ENCODE data around the gene TSPAN15.
A peak's percentile ranks its signal among the peaks of the same experiment; 100 is the strongest.

Gene TSPAN15

DNA sequence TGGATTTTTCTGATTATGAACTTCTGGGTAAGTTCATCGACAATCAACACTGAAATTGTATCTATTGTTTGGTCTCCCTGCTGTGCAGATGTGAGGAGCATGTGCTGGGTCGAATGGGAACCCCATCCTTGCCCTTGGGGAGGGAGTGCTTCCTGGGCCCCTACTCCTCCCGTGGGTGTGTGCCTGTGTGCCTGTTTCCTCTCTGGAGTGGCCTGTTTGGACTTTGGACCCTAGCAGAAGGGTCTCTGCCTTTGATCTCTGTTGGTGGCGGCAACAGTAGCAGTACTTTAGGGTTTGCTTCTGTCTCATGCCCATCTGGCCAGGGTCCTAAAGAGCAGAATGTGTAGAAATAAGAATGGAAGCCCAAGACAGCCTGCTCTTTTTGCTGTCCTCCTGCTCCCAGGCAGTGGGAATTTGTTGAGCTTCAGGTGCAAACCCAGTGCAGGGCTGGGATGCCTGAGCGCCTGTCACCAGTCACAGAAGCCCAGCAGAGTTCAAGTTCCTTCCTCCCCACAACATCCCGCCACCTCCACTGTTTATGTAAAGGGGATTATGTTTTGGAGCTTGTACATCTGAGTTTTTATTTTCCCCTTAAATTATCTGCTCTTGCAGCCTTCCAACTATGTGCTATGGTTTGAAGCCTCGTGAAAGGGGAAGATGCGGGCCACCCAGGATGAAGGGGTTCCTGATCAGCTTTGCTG lies 33.1 kb upstream of the TSPAN15 start:
- CTCF ChIA-PET, result interaction anchor here (0.6 to 2.0 kb wide), 3 partner anchors 10 to 435 kb away, joined by 3 to 7 read pairs (median 4); no protein-coding TSS in a partner anchor

DNA sequence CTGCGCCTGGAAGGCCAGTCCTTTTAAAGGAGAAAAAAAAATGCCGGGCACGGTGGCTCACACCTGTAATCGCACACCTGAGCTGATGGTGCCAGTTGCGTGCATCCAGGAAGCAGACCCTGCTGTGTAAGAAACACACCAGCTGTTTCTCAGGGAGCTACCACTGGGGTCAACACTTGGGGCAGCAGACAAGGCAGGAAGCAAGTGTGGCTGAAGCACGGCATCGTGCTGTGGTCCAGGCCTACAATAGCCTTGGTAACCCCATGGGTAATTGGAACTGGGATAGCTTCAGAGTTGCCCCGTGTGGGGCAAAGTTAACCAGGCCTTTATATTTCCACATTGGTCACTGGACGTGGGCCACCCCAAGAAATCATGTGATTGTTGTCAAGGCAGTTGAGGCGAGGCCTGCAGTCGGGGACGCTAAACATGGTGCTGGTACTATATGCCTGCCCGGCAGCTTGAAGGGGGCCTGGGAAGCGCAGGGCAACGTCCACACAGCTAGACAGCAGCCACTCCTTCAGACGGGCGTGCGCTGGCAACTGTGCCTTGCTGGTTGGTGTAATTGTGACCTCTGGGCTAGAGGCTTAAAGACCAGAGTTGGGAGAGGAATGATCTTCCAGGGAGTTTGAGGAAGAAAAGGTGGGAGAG lies 32.0 kb upstream of the TSPAN15 start:
- ChIA-PET CTCF (interaction anchor here (0.6 to 1.0 kb wide), 5 partner anchors 16 to 436 kb away, joined by 3 to 5 read pairs (median 4); no protein-coding TSS in a partner anchor), POLR2A (interaction anchor here (0.5 kb wide), 1 partner anchor 133 kb away, joined by 3 read pairs; no protein-coding TSS in a partner anchor)
- Histone ChIP-seq H3K9me3 (ENCODE audit: control insufficient read depth, insufficient read depth, low read depth, low read length) (no peaks in the 10 kb centered on the region), H3K4me1 (ENCODE audit: control insufficient read depth, insufficient read depth, low read length) (no peaks in the 10 kb centered on the region), H3K36me3 (ENCODE audit: control insufficient read depth in 2 of 2, insufficient read depth in 1 of 2, low read length in 2 of 2) (no peaks in the 10 kb centered on the region), H3K4me3 (ENCODE audit: low read depth, low read length) (no peak overlapping the region), H3K27ac (ENCODE audit: extremely low read depth, low read depth, low read length) (no peak overlapping the region)
- TF ChIP-seq ZNF626 (tag by site-specific recombination; IDR thresholded peaks at IDR 0.05) (no peak), INSM2 (tag by site-specific recombination; IDR thresholded peaks at IDR 0.05) (no peak), ZBTB11 (tag by site-specific recombination; conservative IDR thresholded peaks at IDR 0.05; ENCODE audit: low read depth) (no peak), ZNF335 (tag by site-specific recombination; conservative IDR thresholded peaks at IDR 0.05) (no peak), TRIM28 (IDR thresholded peaks at IDR 0.05; ENCODE audit: borderline replicate concordance, low read length) (no peak)
- TF ChIP-seq, protein P1, sequence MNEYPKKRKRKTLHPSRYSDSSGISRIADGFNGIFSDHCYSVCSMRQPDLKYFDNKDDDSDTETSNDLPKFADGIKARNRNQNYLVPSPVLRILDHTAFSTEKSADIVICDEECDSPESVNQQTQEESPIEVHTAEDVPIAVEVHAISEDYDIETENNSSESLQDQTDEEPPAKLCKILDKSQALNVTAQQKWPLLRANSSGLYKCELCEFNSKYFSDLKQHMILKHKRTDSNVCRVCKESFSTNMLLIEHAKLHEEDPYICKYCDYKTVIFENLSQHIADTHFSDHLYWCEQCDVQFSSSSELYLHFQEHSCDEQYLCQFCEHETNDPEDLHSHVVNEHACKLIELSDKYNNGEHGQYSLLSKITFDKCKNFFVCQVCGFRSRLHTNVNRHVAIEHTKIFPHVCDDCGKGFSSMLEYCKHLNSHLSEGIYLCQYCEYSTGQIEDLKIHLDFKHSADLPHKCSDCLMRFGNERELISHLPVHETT (tag by site-specific recombination; IDR thresholded peaks at IDR 0.05), result no peak
- TF ChIP-seq, protein P2, sequence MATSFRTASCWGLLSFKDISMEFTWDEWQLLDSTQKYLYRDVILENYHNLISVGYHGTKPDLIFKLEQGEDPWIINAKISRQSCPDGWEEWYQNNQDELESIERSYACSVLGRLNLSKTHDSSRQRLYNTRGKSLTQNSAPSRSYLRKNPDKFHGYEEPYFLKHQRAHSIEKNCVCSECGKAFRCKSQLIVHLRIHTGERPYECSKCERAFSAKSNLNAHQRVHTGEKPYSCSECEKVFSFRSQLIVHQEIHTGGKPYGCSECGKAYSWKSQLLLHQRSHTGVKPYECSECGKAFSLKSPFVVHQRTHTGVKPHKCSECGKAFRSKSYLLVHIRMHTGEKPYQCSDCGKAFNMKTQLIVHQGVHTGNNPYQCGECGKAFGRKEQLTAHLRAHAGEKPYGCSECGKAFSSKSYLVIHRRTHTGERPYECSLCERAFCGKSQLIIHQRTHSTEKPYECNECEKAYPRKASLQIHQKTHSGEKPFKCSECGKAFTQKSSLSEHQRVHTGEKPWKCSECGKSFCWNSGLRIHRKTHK (tag by site-specific recombination; IDR thresholded peaks at IDR 0.05), result no peak

More for the DNA sequence above, 33.1 kb upstream of the TSPAN15 start:
- no peak overlapping the region for H3K27ac ChIP-seq (ENCODE audit: extremely low read depth, low read depth, low read length)
- TF ChIP-seq ZFP37 (tag by site-specific recombination; IDR thresholded peaks at IDR 0.05), result no peak
- 0 out of 2 replicates have a peak, but pooled peaks have one; percentile 45 for TF ChIP-seq OSR2 (tag by site-specific recombination; IDR thresholded peaks at IDR 0.05)
- TF ChIP-seq SP7 (tag by site-specific recombination; IDR thresholded peaks at IDR 0.05), result no peak
- TF ChIP-seq ZNF266 (tag by site-specific recombination; IDR thresholded peaks at IDR 0.05; ENCODE audit: low read depth), result no peak
- no peaks in the 10 kb centered on the region for H3K4me1 ChIP-seq (ENCODE audit: control insufficient read depth, insufficient read depth, low read length)
- no peaks in the 10 kb centered on the region for H3K9me3 ChIP-seq (ENCODE audit: control insufficient read depth, insufficient read depth, low read depth, low read length)
- POLR2A ChIA-PET, result no interaction called here
- no peaks in the 10 kb centered on the region for H3K36me3 ChIP-seq (ENCODE audit: control insufficient read depth in 2 of 2, insufficient read depth in 1 of 2, low read length in 2 of 2)
- no peak overlapping the region for H3K4me3 ChIP-seq (ENCODE audit: low read depth, low read length)
